Suppressor macrophage treated with lipopolysaccharide for 4 hours (primary cell): ENCODE data around the gene COL6A2.
"Not testable (repeated sequence)": the region's sequence is repeated elsewhere in the genome, so short reads cannot be mapped to it uniquely, and the experiment has no call there.

Experiments
- DNase-seq: peaks from one replicate; pipeline ENCODE4 v3.0.0-alpha.2; 2020

Gene COL6A2

GRCh38 chr21:46097336-46098293 lies at the start of gene COL6A2:
Gene COL6A2, plus strand, starts transcription at chr21:46098112.
- peak; percentile 28 for DNase-seq

GRCh38 chr21:46048926-46049889 lies 48.7 kb upstream of the COL6A2 start:
- no peak for DNase-seq

DNA sequence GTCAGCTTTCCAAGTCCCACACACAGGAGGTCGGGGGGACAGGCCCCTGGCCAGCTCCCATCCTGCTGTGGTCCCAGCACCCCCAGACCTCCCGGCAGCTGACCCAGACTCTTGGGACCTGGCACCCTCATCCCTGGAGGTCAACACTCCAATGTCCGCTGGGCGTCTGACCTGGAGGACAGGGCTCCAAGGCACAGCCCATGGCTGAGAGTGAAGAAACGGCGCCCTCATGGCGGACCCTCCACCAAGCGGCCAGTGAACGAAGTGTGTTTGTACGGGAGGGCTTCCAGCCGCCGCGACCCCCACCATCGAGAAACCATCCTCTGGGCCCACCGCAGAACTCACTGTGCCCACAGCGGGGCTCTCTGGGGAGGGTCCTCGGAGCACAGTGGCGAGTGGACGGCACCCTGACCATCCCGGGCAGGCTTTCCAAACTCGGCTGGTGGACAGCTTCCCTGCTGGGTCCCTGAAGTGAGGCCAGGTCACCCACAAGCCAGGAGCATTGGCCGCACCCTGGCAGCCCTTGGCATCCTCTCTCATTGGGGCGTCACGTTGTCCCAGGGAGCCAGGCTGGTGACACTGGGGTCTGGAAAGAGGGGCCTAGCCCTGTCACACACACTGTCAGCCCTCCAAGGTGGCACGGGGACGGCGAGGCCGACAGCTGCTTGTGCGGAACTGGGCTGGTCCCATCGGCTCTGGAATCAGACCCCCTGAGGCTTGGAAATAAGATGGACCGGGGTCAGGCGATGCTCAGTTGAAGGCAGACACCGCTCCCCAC lies 47.8 kb upstream of the COL6A2 start:
- no peak for DNase-seq

GRCh38 chr21:46050668-46051378 lies 47.1 kb upstream of the COL6A2 start:
- no peak for DNase-seq

DNA sequence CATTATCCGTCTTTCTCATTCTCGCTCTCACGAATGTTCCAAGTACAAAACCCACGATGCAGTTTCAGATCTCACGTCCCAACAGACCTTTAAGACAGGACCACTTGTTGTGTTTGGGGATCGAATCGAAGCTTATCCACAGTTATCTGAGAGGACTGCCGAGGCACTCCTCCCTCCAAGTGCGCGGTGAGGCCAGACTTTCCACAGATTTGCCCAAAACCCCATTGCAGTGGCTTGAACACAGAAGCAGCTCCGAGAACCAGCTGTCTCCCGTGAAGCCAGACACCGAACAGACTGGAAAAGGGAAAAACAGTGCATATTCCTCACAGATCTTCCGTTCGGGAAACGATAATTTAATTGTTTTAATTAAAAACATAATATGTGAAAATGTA lies 46.5 kb upstream of the COL6A2 start:
- DNase-seq: no peak

GRCh38 chr21:46051821-46052675 lies 45.9 kb upstream of the COL6A2 start:
- no peak for DNase-seq

DNA sequence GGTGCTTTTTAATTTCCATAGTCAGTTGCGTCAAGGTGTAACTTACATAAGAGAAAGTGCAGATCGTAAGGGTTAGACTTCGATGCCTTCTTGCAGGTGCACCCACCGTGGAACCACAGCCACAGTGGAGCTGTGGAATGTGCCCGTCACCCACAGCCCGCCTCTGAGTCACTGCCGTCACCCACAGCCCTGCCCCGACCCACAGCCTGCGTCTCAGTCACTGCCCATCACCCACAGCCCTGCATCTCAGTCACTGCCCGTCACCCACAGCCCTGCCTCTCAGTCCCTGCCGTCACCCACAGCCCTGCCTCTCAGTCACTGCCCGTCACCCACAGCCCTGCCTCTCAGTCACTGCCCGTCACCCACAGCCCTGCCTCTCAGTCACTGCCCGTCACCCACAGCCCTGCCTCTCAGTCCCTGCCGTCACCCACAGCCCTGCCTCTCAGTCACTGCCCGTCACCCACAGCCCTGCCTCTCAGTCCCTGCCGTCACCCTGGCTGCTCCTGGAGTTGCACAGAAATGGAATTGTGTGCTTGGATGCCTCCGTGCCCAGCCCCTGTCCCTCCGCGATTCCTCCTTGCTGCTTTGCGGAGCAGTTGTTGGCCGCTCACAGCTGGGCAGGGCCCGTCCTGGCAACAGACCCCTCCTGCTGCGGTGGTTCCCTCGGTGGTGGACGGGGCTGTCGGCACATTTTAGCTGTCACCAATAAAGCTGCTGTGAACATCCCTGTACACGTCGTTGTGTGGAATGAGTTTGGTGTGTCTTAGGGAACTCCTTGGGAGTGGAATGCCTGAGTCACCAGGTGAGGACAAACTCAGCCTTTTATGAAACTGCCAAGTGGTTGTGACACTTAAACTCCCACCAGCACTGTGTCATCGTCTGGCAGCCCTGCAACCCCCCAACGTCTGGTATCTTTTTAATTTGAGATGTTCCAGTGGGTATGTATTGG lies 44.9 kb upstream of the COL6A2 start:
- DNase-seq: no peak

- no peak for DNase-seq
These were observed 43.9 kb upstream of the COL6A2 start for GRCh38 chr21:46054031-46054430.

DNA sequence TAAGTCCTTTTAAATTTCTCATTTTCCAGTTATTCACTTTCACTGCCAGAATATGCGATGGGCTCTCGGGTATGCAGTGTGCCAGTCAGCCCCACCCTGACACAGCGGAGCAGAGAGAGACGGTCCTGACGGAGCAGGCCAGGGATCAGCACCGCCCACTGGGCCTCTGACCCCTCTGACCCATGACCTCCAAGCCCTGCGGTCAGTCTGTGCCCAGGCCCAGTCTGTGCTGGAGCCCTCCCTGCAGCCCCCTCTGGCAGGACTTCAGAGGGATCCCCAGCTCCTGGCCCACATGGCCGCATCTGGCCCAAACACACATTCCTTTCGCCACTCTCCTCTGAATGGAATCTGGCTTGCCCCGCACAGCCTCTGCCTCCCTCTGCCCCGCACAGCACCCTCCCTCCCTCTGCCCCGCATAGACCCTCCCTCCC lies 43.4 kb upstream of the COL6A2 start:
- no peak for DNase-seq

DNA sequence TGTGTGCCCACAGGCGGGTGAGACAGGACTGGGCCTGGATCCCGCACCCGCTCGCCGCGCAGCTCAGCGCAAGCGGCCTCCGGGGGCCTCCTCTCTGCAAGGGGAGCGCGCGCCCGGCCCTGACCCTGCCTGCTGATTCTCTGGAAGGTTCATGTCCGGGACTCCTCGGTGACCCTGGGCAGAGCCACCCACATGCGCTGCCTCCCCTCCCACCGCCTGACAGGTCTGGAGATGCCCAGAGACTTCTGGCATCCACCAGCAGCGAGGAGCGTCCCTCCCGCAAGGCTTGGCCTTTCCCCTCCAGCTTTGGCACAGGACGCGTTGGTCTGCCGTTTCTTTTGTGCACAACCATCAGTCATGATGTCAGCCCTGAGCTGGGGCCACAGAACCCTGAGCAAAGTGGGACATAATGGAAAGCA lies 42.0 kb upstream of the COL6A2 start:
- no peak for DNase-seq

DNA sequence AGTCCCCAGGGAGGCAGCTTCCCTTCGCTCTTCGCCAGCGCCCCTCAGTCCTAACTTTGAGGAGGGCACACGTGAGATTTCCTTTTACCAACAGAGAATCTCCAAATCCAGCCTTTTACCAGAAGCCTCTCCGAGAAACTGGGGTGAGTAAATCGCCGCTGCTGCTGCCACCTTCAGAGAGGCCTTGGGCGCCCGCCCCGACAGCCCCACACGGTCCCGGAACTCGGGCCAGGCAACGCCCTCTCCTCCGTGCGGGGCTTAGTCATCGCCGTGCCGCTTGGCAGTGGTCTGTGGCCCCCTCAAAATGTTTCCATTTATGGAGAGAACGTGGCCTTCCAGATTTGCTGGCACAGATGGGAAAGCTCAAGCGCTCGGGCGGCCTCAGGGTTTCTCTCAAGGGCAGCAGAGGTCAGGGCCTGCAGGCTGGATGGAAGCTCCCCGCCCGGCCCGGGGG lies 41.4 kb upstream of the COL6A2 start:
- no peak for DNase-seq

DNA sequence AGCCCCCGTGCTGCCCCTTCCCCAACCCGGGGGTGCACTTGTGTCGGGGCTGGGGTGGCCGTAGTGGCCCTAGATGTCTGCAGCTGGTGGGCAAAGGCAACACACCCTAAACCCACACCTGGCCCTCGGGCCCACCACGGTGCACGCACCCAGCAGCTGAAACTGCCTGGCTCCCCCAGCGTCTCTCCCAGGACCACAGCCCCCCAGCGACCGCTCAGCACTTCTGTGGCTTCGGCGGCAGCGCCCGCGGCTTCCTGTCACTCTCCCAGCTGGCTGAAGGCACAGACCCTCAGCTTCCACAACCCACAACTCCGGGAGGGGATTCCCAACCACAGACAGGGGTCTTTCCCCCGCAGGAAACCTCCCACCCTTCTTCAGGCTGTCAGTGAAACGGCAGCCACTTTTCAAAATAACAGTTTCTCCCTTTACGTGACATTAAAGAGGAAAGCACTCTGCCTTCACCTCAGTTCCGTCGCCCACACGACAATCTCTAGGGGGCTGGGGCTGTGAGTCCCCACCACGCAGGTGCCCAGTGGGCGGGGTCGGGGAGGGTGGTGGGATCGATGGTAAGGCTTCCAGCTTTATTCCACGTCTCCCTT lies 40.7 kb upstream of the COL6A2 start:
- no peak for DNase-seq

DNA sequence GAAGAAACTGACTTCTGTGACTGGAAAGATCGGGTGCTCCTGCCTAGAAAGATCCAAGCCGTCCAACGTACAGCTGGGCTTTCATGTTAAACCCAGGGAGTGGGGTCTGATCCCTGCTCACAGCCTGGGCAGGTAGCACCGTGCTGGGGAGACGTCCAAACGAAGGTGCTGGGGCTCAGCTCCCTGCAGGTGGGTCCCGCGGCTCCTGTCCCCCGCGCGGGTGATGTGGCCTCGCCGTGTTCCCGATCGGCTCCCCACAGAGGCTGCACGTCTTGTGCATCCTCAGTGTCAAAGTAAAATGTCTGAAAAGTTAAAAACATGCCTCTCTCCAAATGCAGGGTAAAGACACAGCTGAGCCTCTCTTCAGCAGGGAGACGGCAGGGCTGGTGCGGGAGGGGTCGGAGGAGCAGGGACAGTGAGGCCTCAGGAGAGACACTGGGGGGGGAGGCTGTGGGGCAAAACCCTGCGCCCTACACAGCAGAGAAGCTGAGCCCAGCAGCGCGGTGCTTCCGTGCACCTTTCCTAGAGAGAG lies 40.1 kb upstream of the COL6A2 start:
- no peak for DNase-seq

- no peak for DNase-seq
These were observed 39.3 kb upstream of the COL6A2 start for GRCh38 chr21:46058431-46059145.

DNA sequence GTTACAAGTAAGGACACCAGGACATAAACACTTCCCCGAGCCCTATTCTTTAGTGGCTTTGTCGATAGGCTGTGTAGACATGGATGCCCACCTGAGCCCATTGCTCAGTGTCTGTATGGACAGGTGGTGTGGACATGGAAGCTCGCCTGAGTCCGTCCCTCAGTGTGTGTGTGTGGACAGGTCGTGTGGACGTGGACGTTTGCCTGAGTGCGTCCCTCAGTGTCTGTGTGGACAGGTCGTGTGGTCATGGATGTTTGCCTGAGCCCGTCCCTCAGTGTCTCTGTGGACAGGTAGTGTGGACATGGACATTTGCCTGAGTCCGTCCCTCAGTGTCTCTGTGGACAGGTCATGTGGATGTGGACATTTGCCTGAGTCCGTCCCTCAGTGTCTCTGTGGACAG lies 38.7 kb upstream of the COL6A2 start:
- DNase-seq: no peak

DNA sequence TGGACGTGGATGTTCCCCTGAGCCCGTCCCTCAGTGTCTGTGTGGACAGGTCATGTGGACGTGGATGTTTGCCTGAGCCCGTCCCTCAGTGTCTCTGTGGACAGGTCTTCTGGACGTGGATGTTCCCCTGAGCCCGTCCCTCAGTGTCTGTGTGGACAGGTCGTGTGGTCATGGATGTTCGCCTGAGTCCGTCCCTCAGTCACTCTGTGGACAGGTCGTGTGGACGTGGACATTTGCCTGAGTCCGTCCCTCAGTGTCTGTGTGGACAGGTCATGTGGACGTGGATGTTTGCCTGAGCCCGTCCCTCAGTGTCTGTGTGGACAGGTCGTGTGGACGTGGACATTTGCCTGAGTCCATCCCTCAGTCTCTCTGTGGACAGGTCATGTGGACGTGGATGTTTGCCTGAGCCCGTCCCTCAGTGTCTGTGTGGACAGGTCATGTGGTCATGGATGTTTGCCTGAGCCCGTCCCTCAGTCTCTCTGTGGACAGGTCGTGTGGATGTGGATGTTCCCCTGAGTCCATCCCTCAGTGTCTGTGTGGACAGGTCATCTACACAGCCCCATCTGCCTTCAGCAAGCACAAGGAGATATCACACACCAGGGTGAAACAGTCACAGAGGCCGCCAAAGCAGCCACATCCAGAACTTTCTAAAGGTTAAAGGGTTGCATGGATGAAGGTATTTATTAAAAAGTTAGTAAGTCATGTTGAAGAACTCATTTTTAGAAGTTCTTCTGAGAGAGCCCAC lies 38.0 kb upstream of the COL6A2 start:
- not testable (repeated sequence) for DNase-seq

DNA sequence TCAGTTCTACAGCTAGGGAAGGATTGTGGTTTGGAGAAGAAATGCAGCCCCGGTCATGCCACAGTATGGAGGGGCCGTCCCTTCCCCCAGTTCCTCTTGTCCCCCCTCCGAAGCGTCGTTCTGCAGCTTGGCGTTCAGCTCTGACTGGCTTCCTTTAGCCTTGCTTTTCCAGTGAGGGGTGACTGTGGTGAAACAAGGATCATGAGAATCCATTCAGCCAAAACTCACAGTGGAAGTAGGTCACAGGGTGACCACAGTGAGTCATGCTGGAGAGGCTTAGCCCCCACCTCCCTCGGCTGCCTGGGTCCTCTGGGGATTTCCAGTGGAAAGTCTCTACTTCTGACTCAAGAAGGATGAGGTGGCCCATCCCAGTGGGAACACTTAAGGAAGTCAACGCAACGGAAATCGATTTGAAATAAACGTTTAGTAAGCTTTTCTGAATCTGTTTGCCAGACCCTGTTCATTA lies 37.3 kb upstream of the COL6A2 start:
- peak; percentile 75 for DNase-seq
